NCI-H446 treated with DMSO at 0.1 percent for 48 hours (cell line): Measurements from ENCODE around the gene FES.

Experiments used
- DNase-seq: peaks from one replicate; lab custom pipeline; 2025; lab: John Stamatoyannopoulos, UW

FES gene

GRCh38 chr15:90930861-90931574 is 46.7 kb downstream of the FES start:
- DNase-seq: no peak

GRCh38 chr15:90931575-90931827 is 47.2 kb downstream of the FES start:
- DNase-seq: no peak

- DNase-seq: peak; percentile 38
These were observed 47.7 kb downstream of the FES start, which contains the start of gene HDDC3 for GRCh38 chr15:90931828-90932659. TSS of gene HDDC3 (minus strand) at chr15:90932549. CDS start at chr15:90932540, 9 bp downstream.

GRCh38 chr15:90932660-90932991 is 48.3 kb downstream of the FES start:
- DNase-seq: no peak

GRCh38 chr15:90933301-90933700 is 49.0 kb downstream of the FES start:
- no peak for DNase-seq

GRCh38 chr15:90934256-90934948 is 50.1 kb downstream of the FES start:
- DNase-seq: peak; percentile 52

GRCh38 chr15:90934949-90935751 is 50.8 kb downstream of the FES start, which contains the start of gene UNC45A:
TSS of gene UNC45A (plus strand) at chr15:90935285. CDS start at chr15:90935325, 40 bp downstream.
- DNase-seq: peak; percentile 41

- no peak for DNase-seq
These were observed 52.5 kb downstream of the FES start for GRCh38 chr15:90936823-90937222.

- no peak for DNase-seq
These were observed 54.0 kb downstream of the FES start for GRCh38 chr15:90938261-90938660.

- DNase-seq: no peak
These were observed 55.5 kb downstream of the FES start for GRCh38 chr15:90939756-90940155.

GRCh38 chr15:90941038-90941437 is 56.7 kb downstream of the FES start:
- no peak for DNase-seq

- DNase-seq: no peak
These were observed 58.2 kb downstream of the FES start for GRCh38 chr15:90942354-90943120.

- DNase-seq: no peak
These were observed 60.8 kb downstream of the FES start for GRCh38 chr15:90945091-90945490.
